GM18867 (cell line): ENCODE data around the gene PRR33.

Experiments used
- ATAC-seq: cut with Tn5 transposase; IDR thresholded peaks from one replicate; pipeline ENCODE4 v1.9.1; 2021; ENCODE audit warnings: mild to moderate bottlenecking, moderate library complexity; ENCODE audit not compliant: unreplicated experiment

Gene PRR33

DNA sequence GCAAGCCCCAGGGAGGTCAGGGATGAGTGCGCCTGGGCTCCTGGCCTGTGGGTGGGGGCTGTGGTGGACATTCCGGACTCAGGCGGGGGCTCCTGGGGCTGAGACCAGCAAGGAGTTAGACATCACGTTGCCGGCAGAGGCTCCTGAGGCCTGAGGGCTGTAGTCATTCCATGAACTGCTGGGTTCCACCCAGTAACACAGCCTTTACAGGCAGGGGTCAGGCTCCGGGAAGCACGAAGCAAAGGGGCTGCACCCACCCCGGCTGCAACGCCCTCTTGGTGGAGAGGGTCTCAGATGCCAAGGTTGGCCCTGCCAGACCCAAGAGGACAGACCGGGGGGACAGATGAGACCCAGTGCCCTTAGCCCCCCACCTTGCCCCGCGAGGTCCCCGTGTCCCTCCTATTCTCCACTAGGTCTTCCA is 36.8 kb upstream of the PRR33 start:
- no peak for ATAC-seq

DNA sequence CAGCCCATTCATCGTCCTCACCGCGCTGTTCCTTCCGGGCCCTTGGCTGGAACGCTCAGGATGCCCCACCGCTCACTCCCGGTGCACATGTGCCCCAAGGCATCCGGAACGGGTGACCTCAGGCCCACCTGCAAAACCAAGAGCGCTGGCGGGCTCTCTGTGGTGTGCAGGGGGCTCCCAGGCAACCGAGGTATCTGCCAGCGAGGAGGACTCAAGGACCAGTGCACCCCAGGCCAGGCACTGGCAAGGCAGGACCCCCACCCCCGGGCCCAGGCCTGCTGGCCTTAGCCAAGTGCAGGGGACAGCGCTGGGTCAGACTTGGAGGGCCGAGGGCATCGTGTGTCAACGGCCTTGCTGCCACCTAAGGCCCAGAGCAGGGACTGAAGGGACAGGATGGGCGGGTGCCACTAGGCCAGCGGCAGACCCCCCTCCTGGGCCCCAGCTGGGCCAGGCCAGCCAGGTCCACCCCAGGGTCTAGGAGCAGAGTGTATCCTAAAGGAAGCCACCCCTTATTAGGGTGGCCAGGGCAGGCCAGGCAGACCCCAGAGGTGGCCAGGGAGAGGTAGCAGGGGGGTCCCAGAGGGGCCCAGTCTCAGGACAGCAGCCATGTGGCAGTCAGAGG is 36.3 kb upstream of the PRR33 start:
- ATAC-seq = no peak

DNA sequence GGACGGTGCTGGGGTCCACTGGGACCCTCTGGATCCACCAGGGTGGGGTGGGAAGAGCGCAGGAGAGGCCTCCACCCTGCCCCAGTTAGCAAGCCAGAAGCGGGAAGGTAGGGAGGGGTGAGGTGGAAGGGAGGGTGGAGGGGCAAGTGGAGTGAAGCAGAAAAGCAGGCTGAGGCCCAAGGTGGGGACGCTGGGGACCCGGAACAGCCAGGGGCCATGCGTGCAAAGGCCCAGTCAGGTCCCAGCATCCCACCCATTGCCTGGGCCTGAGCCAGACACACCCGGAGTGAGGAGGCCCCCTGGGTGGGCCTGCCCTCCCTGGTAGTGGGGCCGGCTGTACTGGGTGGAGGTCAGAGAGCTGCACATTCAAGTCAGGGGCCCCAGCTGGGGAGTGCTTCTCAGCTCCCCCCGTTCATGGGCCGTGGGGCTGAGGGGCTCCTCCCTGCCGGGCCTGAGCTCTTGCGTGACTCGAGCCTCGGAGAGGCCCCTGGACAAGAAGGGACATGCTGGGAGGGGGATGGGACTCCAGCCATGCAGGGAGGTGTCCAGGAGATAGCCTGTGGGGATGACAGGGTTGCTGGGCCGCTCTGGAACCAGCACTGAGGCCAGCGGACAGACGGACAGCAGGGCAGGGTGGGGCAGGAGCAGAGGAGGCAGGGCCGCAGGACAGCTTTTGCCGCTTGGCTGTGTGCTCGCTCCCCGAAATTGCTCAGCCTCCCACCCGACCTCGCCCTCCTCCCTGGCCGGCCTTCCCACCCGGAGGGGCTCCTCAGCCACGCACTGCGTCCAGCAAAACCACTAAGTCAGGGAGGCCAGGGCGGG is 35.5 kb upstream of the PRR33 start:
- no peak for ATAC-seq

DNA sequence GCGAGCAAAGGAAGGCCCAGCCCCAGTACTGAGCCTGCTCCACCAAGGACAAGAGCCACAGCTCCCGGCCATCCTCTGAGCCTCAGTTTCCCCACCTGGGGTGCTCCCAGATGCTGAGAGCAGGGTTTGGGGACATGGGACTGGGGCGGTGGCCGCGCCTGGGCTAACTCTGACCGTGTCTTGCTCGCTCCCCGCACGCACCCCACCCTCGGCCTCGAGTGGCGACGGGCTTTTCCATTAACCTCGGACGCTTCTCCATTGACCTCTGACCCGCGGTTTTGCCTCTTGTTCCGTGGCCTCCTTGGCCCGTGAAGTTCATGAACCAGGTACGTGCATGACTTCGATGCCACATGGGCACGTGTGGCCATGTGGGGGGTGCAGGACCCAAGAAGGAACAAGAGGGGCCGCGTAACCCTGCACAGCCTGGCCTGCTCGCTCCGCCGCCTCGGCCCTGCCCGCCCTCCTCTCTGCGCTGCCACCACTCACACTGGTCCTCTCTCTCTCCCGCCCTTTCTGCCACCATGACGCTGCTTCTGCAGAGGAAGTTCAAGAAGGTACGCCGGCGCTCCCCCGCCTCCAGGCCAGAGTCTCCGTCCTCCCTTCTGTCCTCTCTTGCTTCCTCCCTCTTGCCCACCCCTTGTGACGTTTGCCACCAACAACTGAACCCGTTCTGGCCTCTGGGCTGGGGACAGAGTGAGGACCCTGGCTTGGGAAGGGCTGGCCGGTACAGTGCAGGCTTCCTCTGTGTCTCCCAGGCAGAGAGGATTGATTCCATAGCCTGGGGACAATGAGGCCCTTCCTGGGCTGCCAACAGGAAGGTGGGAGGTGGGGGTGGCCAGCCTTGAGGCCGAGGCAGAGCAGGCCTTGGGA is 34.7 kb upstream of the PRR33 start:
- ATAC-seq = no peak

DNA sequence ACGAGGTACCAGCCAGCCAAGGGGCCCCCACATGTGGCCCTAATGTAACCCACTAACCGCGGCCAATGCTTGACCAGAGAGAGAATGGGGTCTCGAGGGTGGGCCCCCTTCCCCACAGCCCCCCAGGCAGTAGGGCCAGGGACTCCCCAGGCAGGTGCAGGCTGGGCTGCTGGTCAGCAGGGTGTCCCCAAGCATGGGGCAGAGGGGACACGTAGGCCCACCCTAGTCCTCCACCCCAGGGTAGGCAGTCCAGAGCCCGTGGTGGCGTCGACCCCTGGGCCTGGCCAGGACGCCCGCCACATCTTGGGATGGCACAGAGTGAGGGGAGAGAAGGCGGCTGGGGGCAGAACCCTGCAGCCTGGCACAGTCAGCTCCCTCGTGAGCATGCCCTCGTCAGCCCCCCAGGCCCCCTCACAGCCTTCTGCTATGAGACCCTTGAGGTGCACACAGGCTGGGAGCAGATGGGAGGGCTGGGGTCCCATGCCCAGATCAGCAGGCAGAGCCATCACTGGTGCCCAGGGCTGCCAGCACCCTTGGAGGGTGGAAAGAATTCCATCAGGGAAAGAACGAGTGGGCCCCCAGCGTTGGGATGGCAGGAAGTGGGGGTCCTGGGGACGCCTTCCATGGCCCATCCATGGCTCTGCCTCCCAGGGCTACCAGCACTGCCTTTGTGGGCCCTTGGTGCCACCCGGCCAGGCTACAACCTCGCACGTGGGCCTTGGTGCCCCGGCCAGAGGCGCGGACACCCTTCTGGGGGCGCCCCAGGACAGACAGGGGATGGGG is 33.9 kb upstream of the PRR33 start:
- ATAC-seq = no peak

DNA sequence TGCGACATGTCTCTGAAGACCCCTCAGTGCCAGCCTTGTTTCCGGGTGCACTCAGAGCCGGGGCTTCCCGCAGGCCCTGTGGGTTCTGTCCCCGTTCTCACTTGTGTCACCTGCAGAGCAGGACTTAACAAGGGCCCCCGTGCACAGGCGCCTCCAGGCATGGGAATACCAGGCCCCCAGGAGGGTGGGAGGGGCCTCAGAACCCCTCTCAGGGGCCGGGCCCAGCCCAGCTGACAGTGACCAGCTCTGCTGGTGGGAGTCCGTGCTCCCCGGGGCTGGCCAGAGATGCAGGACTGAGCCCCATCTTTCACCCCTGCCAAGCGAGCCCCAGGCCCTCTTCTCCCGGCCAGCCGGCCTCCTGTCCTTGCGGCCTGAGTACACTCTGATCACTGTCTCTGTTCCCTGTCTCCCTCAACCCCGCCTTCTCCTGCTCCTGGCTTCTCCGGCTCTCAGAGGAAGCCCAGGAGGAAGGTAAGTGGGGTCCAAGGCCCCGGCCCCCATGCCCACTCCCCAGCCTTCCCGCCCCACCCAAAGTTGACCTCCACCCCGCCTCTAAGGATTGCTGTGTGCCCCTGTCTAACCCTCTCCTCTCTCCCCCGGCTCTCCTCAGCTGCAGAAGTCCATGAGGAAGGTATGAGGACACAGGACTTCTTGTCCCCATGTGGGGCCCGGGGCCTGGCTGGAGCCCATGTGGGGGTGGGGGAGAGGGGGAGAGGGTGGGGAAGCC is 33.1 kb upstream of the PRR33 start:
- no peak for ATAC-seq

DNA sequence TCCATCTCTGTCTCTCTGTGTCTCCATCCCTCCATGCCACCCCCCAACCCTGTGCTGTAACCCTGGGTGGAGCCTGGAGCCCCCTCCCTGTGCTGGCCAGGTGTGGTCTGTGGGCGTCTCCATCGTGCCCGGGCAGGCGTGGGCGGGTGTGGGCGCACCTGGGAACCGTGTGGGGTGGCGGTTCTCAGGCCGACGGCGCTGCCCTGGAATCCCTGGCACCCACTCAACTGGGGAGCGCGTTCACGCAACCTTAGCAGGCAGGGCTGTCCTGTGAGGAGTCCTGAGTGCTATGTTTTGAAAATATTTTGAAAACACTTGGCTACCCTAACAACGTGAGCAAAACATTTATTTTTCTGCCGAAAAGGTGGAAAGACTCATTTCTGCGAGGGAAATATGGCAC is 32.5 kb upstream of the PRR33 start:
- ATAC-seq = no peak

- no peak for ATAC-seq
Observed at GRCh38 chr11:1923201-1923956, 31.7 kb upstream of the PRR33 start.

- ATAC-seq = no peak
Observed at GRCh38 chr11:1922481-1923081, 30.9 kb upstream of the PRR33 start.

GRCh38 chr11:1921574-1922141 is 30.0 kb upstream of the PRR33 start:
- ATAC-seq = no peak

GRCh38 chr11:1920909-1921573 is 29.3 kb upstream of the PRR33 start:
- ATAC-seq = no peak

GRCh38 chr11:1920128-1920908 is 28.6 kb upstream of the PRR33 start:
- no peak for ATAC-seq

DNA sequence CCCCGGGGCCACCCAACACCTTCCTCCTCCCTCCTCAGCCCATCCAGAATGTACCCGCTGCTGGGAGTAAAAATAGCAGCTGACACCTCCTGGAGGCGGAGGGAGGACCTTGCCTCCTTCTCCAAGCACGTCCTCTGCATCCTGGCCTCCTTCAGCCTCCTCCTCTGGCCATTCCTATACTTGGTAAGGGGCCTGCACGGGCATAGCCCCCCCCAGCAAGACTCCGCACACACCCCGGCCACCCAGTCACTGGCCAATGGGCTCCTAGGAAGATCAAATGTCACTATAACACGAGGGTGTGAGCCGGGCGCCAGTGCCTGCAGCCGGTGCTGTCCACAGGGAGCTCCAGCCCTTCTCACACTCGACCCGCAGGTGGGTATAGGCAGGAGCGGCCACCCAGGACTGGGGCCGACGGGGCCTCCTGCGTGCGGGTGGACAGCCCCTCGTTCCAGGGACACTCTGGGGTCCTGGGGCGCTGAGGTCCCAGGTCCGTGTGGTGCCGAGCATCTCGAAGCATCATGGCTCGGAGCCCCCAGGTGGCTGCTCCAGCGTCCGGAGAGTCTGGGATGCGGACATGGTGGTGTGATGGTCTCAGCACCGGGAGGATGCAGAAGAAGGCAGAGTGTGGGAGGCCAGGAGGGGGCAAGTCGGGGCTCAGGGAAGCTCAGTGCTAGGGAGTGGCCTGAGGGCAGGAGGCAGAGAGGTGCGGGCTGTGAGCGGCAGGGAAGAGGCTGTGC is 27.9 kb upstream of the PRR33 start, which contains the start of gene TNNT3:
Gene TNNT3, plus strand, starts transcription at position 313 of the 737 bp plus-strand sequence. CDS start 3,172 bp downstream, outside the sequence.
- no peak for ATAC-seq

DNA sequence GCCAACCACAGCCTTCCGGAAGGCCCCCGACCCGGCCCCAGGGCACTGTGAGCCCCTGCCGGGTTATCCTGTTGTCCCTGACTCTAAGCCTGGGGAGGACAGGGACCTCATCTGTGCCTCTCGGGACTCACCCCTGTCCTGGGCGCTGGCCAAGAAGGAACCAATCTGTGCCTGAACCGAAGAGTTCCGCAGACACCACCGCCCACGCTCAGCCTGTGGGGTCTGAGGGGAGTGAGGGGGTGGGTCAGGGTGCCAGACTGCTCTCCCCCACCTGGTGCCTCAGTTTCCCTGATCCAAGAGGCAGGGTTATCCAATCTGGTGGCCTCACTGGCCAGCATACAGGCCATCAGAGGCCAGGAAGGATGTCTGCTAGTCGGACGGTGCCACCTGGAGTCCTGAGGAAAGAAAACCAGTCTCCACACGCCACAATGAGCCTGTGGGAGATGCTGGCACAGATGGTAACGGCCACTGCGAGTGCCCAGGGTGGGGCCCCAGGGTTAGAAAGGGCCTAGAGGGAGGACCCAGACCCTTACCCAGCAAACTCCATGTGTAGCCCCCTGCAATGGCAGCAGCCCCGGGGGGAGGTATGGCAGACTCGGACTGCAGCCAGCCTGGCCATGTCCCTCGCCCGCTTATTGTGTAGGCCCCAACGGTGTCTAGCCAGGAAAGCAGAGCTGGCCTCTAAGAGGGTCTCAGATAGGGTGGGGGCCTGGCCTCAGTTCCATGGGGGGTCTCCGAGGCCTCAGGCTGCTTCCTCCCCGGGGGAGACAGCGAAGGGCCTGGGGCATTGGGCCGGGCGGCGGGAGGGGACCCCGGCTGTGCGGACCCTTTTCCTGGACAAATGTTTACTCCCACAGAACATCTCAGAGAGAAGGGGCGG is 27.0 kb upstream of the PRR33 start:
- ATAC-seq = no peak
